Activated T-cell treated with anti-CD3 and anti-CD28 coated beads, Interleukin-2, amount 50 U/mL, for 72 hours (primary cell): Measurements from ENCODE around the gene HOXD1. TPM values are rescaled to one million over a fixed set of nuclear protein-coding genes. Genes with fewer than 3 reads are reported as not detected.
A peak's percentile ranks its signal among the peaks of the same experiment; 100 is the strongest.

ENCODE experiments used
- ATAC-seq, 2 donors: fragments of 150-1000 bp; cut with Tn5 transposase; replicated peaks in 1 of 2; 2 replicates each; pipeline ENCODE4 v1.10.0; 2021; ENCODE audit warnings: moderate library complexity in 2 of 2, mild to moderate bottlenecking in 1 of 2
- DNase-seq, 2 donors: peaks; one replicate each; pipeline ENCODE4 v3.0.0; 2021 to 2022; ENCODE audit warnings: mixed read lengths in 1 of 2
- H3K27ac Mint-ChIP-seq: one replicate; pipeline ENCODE4 v1.8.0; 2022; ENCODE audit warnings: mild to moderate bottlenecking, moderate library complexity, mixed read lengths
- H3K27me3 Mint-ChIP-seq: one replicate; pipeline ENCODE4 v1.8.0; 2022; ENCODE audit warnings: low read depth, mixed read lengths
- H3K36me3 Mint-ChIP-seq, 2 donors: one replicate each; pipeline ENCODE4 v1.8.0; 2022; ENCODE audit warnings: mixed read lengths in 2 of 2, mild to moderate bottlenecking in 1 of 2; ENCODE audit not compliant: insufficient read depth in 2 of 2
- H3K4me1 Mint-ChIP-seq: one replicate; pipeline ENCODE4 v1.8.0; 2022; ENCODE audit warnings: low read depth, mixed read lengths
- H3K4me3 Mint-ChIP-seq, 2 donors: one replicate each; pipeline ENCODE4 v1.8.0; 2022; ENCODE audit warnings: mild to moderate bottlenecking in 2 of 2, mixed read lengths in 2 of 2, moderate library complexity in 2 of 2
- H3K9me3 Mint-ChIP-seq, 2 donors: one replicate each; pipeline ENCODE4 v1.8.0; 2022; ENCODE audit warnings: mixed read lengths in 2 of 2
- total RNA-seq, 2 donors: library from RNA; stranded (reverse); gene quantifications; one replicate each; pipeline ENCODE4 v1.2.3, GENCODE V29; 2022

The HOXD1 gene
- total RNA-seq, result not detected

DNA sequence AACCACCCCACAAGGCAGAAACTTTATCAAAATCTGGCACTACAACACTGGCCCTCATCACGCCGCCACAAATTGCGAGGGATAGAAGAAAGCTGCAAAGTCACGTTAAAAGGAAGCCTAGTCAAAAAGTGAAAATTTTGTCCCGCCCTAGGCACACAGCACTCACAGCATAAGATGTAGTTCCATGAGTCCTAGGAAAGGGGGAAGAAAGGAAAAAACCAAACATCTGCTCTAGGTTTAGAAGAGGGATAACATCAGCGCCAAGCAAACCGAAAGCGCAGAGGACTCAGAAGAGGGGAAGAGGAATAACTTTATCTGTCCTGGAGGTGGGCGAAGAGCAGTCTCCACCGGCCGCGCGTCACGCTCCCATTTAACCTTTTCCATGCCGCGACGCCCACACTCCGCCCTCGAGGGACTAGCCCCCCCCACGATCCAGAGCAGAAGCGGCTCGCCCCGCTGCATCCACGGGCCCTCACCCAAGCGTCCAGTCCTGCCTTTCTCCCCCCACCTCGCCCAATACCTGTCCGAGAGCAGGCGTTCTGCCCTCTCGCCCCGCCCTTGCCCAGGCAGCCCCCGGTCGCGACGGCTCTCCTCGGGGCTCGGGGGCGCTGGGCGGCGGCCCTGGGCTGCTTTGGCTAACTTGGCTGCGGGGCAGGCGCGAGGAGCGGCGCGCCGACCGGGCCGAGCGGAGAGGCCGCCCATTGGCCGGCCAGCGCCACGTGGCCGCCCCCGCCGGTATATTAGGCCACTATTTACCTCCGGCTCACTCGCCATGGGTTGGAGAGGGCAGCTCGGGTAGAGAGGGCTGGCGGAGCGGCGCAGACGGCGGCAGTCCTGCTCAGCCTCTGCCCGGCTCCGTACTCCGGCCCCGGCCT is at the start of gene HOXD1:
HOXD1 (plus strand) TSS at position 770 of the 875 bp plus-strand sequence. CDS start 134 bp downstream, outside the sequence.
- peak within 1 kb of the TSS; percentile 86 to 96 for H3K4me3 Mint-ChIP-seq
- H3K9me3 Mint-ChIP-seq, result no peaks in the 10 kb centered on the region
- no peak for DNase-seq
- H3K36me3 Mint-ChIP-seq, result peaks cover 2 to 4% of the 10 kb centered on the region in 2 donors
- peaks cover 72% of the 10 kb centered on the region for H3K27me3 Mint-ChIP-seq
- H3K27ac Mint-ChIP-seq, result no peak within 1 kb of the TSS
- peak; percentile 63 to 64 for ATAC-seq
- H3K4me1 Mint-ChIP-seq, result peaks cover 18% of the 10 kb centered on the region

DNA sequence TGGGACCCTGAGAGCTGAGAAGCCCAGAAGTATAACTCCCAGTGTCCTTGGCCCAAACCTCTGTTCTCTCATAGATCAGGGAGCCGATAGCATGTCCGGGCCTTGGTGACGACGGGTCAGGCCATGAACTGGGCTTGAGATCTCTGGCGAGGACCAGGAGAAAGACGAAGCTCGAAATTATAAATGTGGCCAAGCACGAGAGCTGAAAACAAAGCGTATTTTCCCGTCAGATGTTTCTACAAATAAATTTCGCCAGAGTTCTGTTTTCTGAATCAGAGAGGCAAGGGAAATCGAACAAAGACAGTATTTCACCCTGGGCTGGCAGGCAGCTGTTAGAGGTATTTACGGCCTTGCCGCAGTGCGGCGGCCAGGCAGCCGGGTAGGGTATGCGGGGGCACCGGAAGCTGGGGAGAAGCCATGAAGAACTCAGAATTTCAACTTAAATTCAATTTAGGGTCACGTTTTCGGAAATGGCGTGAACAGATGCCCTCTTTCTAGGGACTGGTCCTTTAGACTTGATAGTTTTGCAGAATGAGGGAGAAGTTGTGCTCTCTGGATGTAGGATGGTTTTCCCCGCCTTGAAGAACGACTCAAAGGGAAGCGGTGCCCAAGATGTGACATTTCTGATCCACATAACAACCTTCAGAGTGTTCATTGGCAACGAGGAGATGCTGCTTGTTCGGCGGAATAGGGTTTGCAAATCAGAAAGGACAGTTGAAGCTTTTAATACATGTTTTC is 49.4 kb upstream of the HOXD1 start:
- peaks cover 36% of the 10 kb centered on the region for H3K4me1 Mint-ChIP-seq
- H3K4me3 Mint-ChIP-seq, result peak overlapping the region; percentile 55 to 70
- no peaks in the 10 kb centered on the region for H3K9me3 Mint-ChIP-seq
- no peak for ATAC-seq
- no peak for DNase-seq
- peaks cover 10 to 12% of the 10 kb centered on the region in 2 donors for H3K36me3 Mint-ChIP-seq
- H3K27me3 Mint-ChIP-seq, result peaks cover 77% of the 10 kb centered on the region
- H3K27ac Mint-ChIP-seq, result peak overlapping the region; percentile 61

DNA sequence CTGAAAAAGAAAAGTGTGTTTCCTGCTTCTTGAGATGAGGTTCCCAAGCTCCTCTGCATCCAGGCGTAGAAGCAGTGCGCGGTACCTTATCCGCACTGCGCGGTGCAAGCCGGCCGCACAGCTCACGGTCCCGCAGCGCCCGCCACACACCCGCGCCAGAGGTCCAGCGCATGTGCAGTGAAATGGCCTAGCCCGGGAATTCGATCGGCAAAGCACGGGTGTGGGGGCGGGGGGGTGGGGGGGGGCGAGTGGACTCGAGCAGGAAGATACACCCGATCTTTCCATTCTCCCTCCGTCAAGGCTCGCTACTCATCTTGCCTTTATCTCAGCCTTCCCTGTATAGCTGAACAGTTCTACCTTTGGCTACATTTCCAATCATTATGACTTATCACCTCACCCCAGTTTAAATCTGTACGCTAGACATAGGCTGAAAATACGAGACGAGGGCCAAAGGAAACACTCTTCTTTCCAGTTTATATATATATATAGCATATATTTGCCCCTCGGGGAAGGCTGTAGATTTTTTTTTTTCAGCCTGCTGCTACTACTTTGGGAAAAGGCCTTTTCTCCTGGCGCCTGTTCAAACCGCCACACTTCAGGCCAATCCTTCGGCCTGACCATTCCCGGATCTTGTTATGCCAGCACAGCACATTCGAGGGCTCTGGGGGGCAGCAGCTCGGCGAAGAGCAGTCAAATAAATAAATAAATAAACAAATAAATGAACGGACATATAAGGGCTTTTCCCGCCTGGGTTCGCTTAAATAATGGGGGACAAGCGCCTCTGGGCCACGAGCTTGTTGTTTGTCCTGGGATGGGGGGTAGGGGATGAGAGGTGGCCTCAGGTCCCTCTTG is 48.6 kb upstream of the HOXD1 start:
- Mint-ChIP-seq H3K27ac (no peak overlapping the region), H3K4me1 (peaks cover 36% of the 10 kb centered on the region), H3K4me3 (peak overlapping the region; percentile 9 to 67), H3K36me3 (peaks cover 10 to 12% of the 10 kb centered on the region in 2 donors), H3K9me3 (no peaks in the 10 kb centered on the region), H3K27me3 (peaks cover 73% of the 10 kb centered on the region)
- no peak for ATAC-seq
- DNase-seq, result no peak

DNA sequence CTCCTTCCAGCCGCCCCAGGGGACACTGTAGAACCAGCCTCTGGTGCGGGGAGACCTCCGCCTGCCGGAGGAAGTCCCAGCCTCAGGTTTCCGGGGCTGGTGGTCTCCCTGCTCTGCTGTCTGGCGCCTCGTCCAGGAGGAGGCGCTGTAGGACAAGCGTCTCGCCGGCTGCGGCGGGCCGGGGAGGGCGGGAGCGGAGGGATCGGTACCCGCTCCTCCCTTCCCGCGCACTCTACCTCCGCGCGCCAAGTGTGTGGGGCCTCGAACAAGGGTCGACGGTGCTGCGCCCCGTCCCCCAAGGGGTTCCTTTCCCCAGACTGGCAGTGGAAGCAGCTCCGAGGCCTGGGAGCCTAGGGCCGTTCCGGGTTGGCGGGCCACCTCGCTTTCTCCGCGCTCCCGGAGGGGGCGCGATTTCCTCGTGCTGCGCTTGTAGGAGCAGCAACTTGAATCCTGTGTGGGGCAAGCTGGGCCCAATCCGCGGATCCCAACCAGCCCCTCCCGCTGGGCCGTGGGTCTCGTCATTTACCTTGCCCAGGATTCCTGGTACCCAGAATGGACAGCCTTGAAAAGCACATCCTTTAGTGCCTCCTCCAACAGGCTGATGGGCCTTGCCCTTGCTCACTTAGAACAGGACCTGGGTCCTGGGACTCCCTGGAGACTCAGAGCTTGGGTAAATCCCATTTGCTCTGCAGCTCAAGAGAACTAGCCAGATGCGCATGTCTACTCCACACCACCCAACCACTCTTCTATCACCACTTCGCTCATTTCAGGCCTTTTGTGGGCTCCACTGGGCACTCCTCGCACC is 47.8 kb upstream of the HOXD1 start:
- DNase-seq (peak; percentile 79 to 82), ATAC-seq (peak; percentile 92)
- Mint-ChIP-seq H3K27ac (no peak overlapping the region), H3K4me1 (peaks cover 29% of the 10 kb centered on the region), H3K9me3 (no peaks in the 10 kb centered on the region), H3K27me3 (peaks cover 73% of the 10 kb centered on the region), H3K36me3 (peaks cover 10 to 11% of the 10 kb centered on the region in 2 donors), H3K4me3 (peak overlapping the region; percentile 9 to 67)

- DNase-seq (no peak), ATAC-seq (no peak)
- H3K4me1 Mint-ChIP-seq, result peaks cover 22% of the 10 kb centered on the region
- H3K27ac Mint-ChIP-seq, result no peak overlapping the region
- H3K27me3 Mint-ChIP-seq, result peaks cover 77% of the 10 kb centered on the region
- peaks cover 9 to 10% of the 10 kb centered on the region in 2 donors for H3K36me3 Mint-ChIP-seq
- H3K9me3 Mint-ChIP-seq, result no peaks in the 10 kb centered on the region
- no peak overlapping the region for H3K4me3 Mint-ChIP-seq
These were observed 46.2 kb upstream of the HOXD1 start for GRCh38 chr2:176142281-176142680.

- no peak for DNase-seq
- Mint-ChIP-seq H3K4me3 (no peak overlapping the region), H3K27me3 (peaks cover 84% of the 10 kb centered on the region), H3K9me3 (no peaks in the 10 kb centered on the region), H3K27ac (no peak overlapping the region), H3K4me1 (peaks cover 4% of the 10 kb centered on the region), H3K36me3 (no peaks in the 10 kb centered on the region)
- no peak for ATAC-seq
These were observed 43.1 kb upstream of the HOXD1 start for GRCh38 chr2:176145085-176145969.

DNA sequence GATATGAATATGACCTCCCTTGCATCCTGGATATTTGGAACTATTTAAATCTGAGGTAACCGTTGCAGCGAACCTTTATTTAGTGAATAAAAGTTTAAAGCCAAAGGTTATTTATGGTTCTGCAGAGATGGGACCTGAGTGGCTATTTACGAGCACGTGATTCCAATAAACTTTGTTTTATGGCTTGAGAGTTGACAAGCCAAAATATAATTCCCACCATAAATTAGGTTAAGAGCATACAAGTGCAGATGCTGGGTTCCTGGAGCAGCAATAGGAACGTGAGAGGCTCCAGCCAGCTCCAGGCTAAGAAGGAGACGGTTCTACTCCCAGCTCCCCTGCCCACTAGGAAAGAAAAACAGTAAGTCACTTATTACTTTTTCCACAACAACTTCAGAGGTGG is 42.4 kb upstream of the HOXD1 start:
- H3K36me3 Mint-ChIP-seq, result no peaks in the 10 kb centered on the region
- H3K27ac Mint-ChIP-seq, result no peak overlapping the region
- ATAC-seq (no peak), DNase-seq (no peak)
- H3K27me3 Mint-ChIP-seq, result peaks cover 88% of the 10 kb centered on the region
- H3K9me3 Mint-ChIP-seq, result no peaks in the 10 kb centered on the region
- H3K4me1 Mint-ChIP-seq, result peaks cover 4% of the 10 kb centered on the region
- no peak overlapping the region for H3K4me3 Mint-ChIP-seq

- H3K27me3 Mint-ChIP-seq, result peaks cover 88% of the 10 kb centered on the region
- H3K36me3 Mint-ChIP-seq, result no peaks in the 10 kb centered on the region
- H3K4me1 Mint-ChIP-seq, result peaks cover 4% of the 10 kb centered on the region
- no peak overlapping the region for H3K4me3 Mint-ChIP-seq
- ATAC-seq, result no peak
- H3K27ac Mint-ChIP-seq, result no peak overlapping the region
- H3K9me3 Mint-ChIP-seq, result no peaks in the 10 kb centered on the region
- DNase-seq, result no peak
These were observed 41.8 kb upstream of the HOXD1 start for GRCh38 chr2:176146645-176147044.

DNA sequence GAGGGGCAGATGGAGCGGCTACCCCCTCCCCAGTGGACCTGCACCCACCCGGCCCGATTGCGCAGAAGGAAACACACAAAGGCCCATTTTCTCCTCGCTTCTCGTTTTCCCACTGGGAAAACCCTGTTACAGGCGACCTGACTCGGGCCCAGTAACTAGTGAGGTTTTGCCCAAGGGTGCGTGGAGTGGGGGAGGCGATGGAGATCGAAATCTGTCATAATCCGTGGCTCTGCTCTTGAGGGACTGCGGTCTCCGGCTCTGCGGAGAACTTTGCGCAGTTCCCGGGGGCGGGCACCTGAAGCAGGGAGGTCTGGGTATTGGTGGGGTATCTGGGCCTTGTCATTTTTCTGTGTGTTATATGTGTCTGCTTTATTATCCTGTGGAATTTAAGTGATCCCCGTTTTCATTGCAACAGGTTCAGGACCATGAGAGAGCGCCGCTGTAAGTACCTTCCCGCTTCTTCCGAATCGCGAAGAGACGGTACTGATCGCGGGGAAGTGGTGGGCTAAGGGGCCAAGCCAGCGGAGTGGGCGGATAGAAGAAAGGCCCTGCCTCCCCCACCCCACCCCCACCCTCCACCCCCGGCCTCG is 41.2 kb upstream of the HOXD1 start:
- Mint-ChIP-seq H3K9me3 (no peaks in the 10 kb centered on the region), H3K4me3 (no peak overlapping the region), H3K27ac (no peak overlapping the region), H3K36me3 (no peaks in the 10 kb centered on the region), H3K27me3 (peaks cover 81% of the 10 kb centered on the region), H3K4me1 (peaks cover 4% of the 10 kb centered on the region)
- no peak for ATAC-seq
- DNase-seq, result no peak

GRCh38 chr2:176147800-176148496 is 40.5 kb upstream of the HOXD1 start:
- ATAC-seq, result no peak
- DNase-seq, result no peak
- Mint-ChIP-seq H3K9me3 (no peaks in the 10 kb centered on the region), H3K27me3 (peaks cover 80% of the 10 kb centered on the region), H3K4me3 (no peak overlapping the region), H3K4me1 (peaks cover 4% of the 10 kb centered on the region), H3K27ac (no peak overlapping the region), H3K36me3 (no peaks in the 10 kb centered on the region)
